DMS 273 (cell line): ENCODE results near the gene ARL6.
"Not testable (repeated sequence)": the region's sequence is repeated elsewhere in the genome, so short reads cannot be mapped to it uniquely, and the experiment has no call there.

ENCODE experiments used
- DNase-seq: peaks from one replicate; lab custom pipeline; 2025; ENCODE audit not compliant: unreplicated experiment; lab: John Stamatoyannopoulos, UW

The ARL6 gene

GRCh38 chr3:97821287-97821773, 56.8 kb downstream of the ARL6 start:
- DNase-seq = peak; percentile 96

- DNase-seq = peak; percentile 98
Measured at GRCh38 chr3:97821774-97822358, 57.3 kb downstream of the ARL6 start, which contains the start of gene CRYBG3. Gene CRYBG3 (plus strand): TSS chr3:97822011. CDS start chr3:97822207, 196 bp downstream.

- DNase-seq = peak; percentile 84
Measured at GRCh38 chr3:97822359-97822775, 57.8 kb downstream of the ARL6 start.

GRCh38 chr3:97823046-97824004, 58.8 kb downstream of the ARL6 start:
- DNase-seq = peak; percentile 63

- DNase-seq = no peak
Measured at GRCh38 chr3:97825101-97825500, 60.5 kb downstream of the ARL6 start.

- DNase-seq = no peak
Measured at GRCh38 chr3:97827741-97828471, 63.3 kb downstream of the ARL6 start.

GRCh38 chr3:97829198-97829597, 64.6 kb downstream of the ARL6 start:
- DNase-seq = no peak

- DNase-seq = no peak
Measured at GRCh38 chr3:97830638-97831037, 66.1 kb downstream of the ARL6 start.

GRCh38 chr3:97831140-97831539, 66.6 kb downstream of the ARL6 start:
- no peak for DNase-seq

- not testable (repeated sequence) for DNase-seq
Measured at GRCh38 chr3:97833184-97833583, 68.6 kb downstream of the ARL6 start.

- no peak for DNase-seq
Measured at GRCh38 chr3:97835761-97836160, 71.2 kb downstream of the ARL6 start.

GRCh38 chr3:97838393-97838792, 73.8 kb downstream of the ARL6 start:
- peak; percentile 22 for DNase-seq

- DNase-seq = no peak
Measured at GRCh38 chr3:97839944-97840343, 75.4 kb downstream of the ARL6 start.

- DNase-seq = no peak
Measured at GRCh38 chr3:97841304-97841703, 76.7 kb downstream of the ARL6 start.

- DNase-seq = no peak
Measured at GRCh38 chr3:97841956-97842355, 77.4 kb downstream of the ARL6 start.

GRCh38 chr3:97848779-97849178, 84.2 kb downstream of the ARL6 start:
- DNase-seq = no peak
